HG02588 (cell line): Measurements from ENCODE around the gene UTP4.
"Not testable (repeated sequence)": the region's sequence is repeated elsewhere in the genome, so short reads cannot be mapped to it uniquely, and the experiment has no call there.

Source experiments
- ATAC-seq: cut with Tn5 transposase; IDR thresholded peaks from one replicate; pipeline ENCODE4 v1.9.1; 2021; ENCODE audit warnings: mild to moderate bottlenecking, moderate library complexity; ENCODE audit not compliant: unreplicated experiment

Gene UTP4

DNA sequence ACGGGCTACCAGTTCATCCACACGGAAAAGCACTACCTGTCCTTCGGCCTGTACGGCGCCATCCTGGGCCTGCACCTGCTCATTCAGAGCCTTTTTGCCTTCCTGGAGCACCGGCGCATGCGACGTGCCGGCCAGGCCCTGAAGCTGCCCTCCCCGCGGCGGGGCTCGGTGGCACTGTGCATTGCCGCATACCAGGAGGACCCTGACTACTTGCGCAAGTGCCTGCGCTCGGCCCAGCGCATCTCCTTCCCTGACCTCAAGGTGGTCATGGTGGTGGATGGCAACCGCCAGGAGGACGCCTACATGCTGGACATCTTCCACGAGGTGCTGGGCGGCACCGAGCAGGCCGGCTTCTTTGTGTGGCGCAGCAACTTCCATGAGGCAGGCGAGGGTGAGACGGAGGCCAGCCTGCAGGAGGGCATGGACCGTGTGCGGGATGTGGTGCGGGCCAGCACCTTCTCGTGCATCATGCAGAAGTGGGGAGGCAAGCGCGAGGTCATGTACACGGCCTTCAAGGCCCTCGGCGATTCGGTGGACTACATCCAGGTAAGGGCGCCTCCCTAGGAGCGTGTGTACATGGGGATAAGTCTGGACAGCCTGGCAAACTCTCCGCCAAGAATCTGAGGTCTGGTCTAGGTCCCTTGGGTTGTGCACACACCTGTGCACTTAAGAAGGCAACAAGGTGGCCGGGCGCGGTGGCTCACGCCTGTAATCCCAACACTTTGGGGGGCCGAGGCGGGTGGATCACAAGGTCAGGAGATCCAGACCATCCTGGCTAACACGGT lies 22.8 kb upstream of the UTP4 start:
- no peak for ATAC-seq

GRCh38 chr16:69110406-69110805 lies 22.0 kb upstream of the UTP4 start:
- no peak for ATAC-seq

GRCh38 chr16:69111216-69111875 lies 21.1 kb upstream of the UTP4 start:
- ATAC-seq: no peak

DNA sequence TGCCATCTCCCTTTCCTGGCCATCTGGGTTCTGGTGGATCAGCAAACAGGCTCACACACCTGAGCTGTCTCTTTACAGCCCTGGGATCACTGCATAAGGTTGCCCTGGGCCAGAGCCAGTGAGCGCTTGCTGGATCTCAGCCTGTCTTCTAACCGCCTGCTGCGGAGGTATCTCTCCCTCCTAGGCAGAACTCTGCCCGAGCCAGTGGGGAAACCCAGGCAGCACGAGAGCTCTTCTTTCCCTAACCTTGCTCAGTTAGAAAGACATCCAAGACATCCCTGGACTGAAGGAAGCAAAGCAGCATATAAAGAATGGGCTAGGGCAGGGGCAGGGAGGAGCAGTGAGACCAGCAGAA lies 20.6 kb upstream of the UTP4 start:
- ATAC-seq: no peak

- no peak for ATAC-seq
These were observed 19.9 kb upstream of the UTP4 start for GRCh38 chr16:69112285-69113129.

DNA sequence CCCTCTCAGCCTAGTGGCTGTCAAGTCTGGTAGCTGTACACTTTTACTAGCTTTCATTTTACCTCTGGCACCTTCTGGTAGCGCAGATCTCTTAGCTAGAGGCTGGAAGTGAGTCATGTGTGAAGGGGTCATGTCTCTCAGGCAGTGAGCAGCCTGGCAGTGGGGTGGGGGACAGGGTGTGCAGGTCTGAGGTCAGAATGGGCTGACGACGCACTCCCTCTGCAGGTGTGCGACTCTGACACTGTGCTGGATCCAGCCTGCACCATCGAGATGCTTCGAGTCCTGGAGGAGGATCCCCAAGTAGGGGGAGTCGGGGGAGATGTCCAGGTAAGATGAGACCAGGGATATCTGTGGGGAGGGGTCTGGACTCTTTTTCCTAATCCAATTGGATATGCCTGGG lies 19.2 kb upstream of the UTP4 start:
- ATAC-seq: no peak

GRCh38 chr16:69114346-69114975 lies 18.0 kb upstream of the UTP4 start:
- no peak for ATAC-seq

GRCh38 chr16:69114976-69115355 lies 17.5 kb upstream of the UTP4 start:
- no peak for ATAC-seq

DNA sequence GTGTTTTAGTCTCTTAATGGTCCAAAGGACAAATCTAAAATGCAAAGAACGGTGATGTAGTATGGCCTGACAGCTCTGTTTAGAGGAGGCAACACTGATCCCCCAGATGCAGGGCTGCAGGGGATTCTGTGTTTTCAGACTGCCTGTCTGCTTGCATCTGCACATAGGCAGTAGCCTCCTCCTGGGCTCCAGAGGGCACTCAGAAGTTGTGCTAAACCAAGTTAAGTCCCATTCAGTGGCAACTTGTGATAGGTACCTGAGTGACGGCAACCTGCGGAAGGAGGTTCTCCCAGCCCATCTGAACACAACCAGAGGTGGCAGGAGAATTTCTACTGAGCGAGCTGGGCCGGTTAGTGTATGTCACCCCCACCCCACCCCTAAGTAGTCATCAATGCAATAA lies 17.1 kb upstream of the UTP4 start:
- ATAC-seq: no peak

GRCh38 chr16:69115837-69116236 lies 16.6 kb upstream of the UTP4 start:
- no peak for ATAC-seq

GRCh38 chr16:69116256-69116875 lies 16.1 kb upstream of the UTP4 start:
- ATAC-seq: no peak

DNA sequence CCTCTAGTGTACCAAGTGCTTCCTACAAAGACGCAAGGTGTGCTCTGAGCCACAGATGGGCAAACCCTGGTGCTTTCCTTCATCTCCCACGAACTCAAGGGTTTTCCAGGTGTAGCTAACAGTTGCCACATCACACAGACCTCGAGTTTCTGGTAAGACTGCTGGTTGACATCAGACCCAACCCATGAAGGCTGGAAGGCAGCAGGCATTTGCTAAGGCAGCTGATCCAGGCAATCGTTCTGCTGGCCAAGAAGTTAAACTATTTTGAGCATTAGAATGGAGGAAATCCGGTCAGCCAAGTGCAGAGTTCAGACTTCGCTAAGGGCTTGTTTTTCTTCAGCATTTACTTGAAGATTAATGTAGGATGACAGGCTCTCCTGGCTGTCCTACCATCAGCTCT lies 15.5 kb upstream of the UTP4 start:
- no peak for ATAC-seq

- no peak for ATAC-seq
These were observed 14.0 kb upstream of the UTP4 start for GRCh38 chr16:69118468-69118867.

DNA sequence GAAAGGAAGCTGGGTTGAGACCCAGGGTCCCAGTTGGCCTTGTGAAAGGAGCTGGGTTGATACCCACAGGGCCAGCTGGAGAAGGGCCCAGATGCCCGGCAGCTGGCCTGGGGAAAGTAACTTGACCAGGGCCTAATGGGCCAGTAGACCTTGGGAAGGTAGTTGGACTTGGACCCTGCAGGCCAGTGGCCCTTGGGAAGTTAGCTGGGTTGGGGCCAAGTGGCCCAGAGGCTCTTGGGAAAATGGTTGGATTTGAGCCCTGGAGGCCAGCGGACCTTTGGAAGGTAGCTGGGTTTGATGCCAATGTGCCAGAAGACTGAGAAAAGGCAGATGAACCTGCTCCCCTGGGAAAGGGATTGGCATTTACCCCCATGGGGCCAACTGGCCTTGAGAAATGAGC lies 13.5 kb upstream of the UTP4 start:
- ATAC-seq: no peak

DNA sequence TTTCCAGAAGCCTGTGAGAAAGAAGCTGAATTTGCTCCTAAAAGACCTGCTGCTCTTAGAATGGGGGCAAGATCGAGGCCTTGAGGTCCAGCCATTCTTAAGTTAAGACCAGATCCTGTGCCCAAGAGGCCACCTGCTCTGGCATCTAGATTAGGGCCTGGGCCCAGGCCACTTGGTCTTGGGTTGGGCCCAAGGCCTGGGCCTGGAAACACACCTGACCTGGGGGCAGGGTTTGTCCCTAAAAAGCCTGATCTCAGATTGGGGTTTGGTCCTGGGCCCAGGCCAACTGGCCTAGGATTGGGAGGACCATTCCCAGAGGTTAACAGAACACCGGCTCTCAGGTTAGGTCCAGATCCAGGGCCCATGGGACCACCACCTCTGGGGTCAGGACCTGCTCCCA lies 12.9 kb upstream of the UTP4 start:
- ATAC-seq: no peak

DNA sequence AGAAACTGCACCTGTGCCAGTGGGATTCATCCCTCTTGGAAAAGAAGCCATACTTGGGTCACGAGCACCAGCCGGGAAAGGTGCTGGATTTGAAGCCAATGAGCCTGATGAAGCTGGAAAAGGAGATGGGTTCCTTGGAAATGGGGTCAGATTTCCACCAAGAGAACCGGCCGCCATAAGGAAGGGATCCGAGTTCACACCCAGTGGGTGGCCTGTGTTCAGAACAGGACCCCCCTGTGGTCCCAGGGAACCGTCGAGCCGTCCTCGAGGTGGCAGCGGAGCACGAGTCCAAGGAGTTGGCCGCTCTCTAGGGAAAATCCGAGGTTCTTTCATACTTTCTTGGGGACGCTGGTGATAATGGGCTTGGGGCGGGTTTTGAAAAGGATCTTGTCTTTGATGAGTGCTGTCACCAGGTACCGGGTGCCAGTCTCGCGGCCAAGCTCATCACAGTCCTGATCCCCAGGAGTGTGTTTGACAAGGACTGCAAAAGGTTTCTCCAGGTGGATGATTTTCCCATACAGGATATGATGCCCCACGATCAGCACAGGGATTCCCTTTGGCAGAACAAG lies 12.3 kb upstream of the UTP4 start:
- no peak for ATAC-seq

GRCh38 chr16:69123910-69124309 lies 8.5 kb upstream of the UTP4 start:
- no peak for ATAC-seq

DNA sequence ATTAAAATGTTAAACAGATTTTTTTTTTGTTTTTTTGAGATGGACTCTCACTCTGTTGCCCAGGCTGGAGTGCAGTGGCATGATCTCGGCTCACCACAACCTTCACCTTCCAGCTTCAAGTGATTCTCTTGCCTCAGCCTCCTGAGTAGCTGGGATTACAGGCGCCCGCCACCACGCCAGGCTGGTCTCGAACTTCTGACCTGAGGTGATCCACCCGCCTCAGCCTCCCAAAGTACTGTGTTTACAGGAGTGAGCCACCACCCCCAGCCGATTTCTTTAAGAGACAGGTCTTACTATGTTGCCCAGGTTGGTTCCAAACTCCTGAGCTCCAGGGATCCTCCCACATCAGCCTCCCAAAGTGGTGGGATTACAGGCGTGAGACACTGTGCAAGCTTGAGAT lies 8.0 kb upstream of the UTP4 start:
- ATAC-seq: not testable (repeated sequence)

DNA sequence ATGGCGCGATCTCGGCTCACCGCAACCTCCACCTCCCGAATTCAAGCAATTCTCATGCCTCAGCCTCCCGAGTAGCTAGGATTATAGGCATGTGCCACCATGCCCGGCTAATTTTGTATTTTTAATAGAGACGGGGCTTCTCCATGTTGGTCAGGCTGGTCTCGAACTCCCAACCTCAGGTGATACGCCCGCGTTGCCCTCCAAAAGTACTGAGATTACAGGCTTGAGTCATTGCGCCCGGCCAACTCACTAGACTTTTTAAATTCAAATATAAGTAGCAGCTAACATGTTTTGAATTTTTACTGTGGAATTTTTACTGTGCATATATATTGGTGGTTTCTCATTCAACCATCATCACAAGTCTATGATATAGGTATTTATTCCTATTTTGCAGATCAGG lies 7.5 kb upstream of the UTP4 start:
- ATAC-seq: not testable (repeated sequence)

GRCh38 chr16:69126221-69126620 lies 6.2 kb upstream of the UTP4 start:
- ATAC-seq: no peak

DNA sequence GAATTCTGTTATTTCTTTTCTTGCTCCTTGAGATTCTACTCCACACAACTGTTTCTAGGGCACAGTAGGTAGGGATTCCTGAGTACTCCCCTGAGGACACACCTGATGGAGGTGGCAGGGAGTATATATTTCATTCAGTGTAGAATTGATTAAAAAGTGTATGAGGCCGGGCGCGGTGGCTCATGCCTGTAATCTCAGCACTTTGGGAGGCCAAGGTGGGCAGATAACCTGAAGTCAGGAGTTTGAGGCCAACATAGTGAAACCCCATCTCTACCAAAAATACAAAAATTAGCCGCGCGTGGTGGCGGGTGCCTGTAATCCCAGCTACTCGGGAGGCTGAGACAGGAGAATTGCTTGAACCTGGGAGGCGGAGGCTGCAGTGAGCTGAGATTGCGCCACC lies 5.6 kb upstream of the UTP4 start:
- ATAC-seq: not testable (repeated sequence)
